A673 (cell line): ENCODE results near the gene PCTP. TPM values are rescaled to one million over a fixed set of nuclear protein-coding genes. Genes with fewer than 3 reads are reported as not detected.

Experiments
- BruUV-seq: library from RNA; stranded (reverse); fragments of 400-500 nt; replicated peaks from 2 replicates; lab custom pipeline; 2021; lab: Mats Ljungman, UMichigan
- CTCF ChIA-PET: fragments of 300-600 bp; sonication (Branson Sonifier 250); formaldehyde crosslinking; loops from one replicate; lab custom pipeline; 2022; ENCODE audit warnings: antibody characterized with exemption; lab: Charles Lee
- POLR2A ChIA-PET: fragments of 300-600 bp; sonication (Branson Sonifier 250); formaldehyde crosslinking; loops from one replicate; lab custom pipeline; 2022; ENCODE audit warnings: antibody characterized with exemption; ENCODE audit not compliant: low non-redundant PET; lab: Charles Lee
- DNase-seq: peaks from one replicate; pipeline ENCODE4 v3.0.0-alpha.2; 2015; ENCODE audit warnings: low spot score
- H3K27ac ChIP-seq: fragments of 200-600 bp; sonication (generic); 2 replicates; pipeline ENCODE4 v1.5.1; 2016; ENCODE audit warnings: mixed run types, low read depth, mild to moderate bottlenecking, mixed read lengths, antibody characterized with exemption, low read length; ENCODE audit not compliant: poor library complexity, severe bottlenecking
- H3K27me3 ChIP-seq: fragments of 200-600 bp; sonication (generic); replicated peaks from 2 replicates; pipeline ENCODE4 v1.6.1; 2017; ENCODE audit warnings: mixed run types, low read depth, mild to moderate bottlenecking, mixed read lengths, antibody characterized with exemption, low read length; ENCODE audit not compliant: insufficient read depth, poor library complexity
- H3K36me3 ChIP-seq: fragments of 200-600 bp; sonication (generic); 2 replicates; pipeline ENCODE4 v1.6.1; 2016; ENCODE audit warnings: mixed run types, mild to moderate bottlenecking, mixed read lengths, antibody characterized with exemption, low read length; ENCODE audit not compliant: insufficient read depth, poor library complexity, severe bottlenecking
- H3K4me1 ChIP-seq: fragments of 200-600 bp; sonication (generic); 2 replicates; pipeline ENCODE4 v1.6.1; 2017; ENCODE audit warnings: mixed run types, mild to moderate bottlenecking, mixed read lengths, antibody characterized with exemption, low read length; ENCODE audit not compliant: insufficient read depth, poor library complexity, severe bottlenecking
- H3K4me3 ChIP-seq: fragments of 200-600 bp; sonication (generic); 2 replicates; pipeline ENCODE4 v1.5.1; 2016; ENCODE audit warnings: low read depth, mixed run types, mild to moderate bottlenecking, mixed read lengths, low read length; ENCODE audit not compliant: poor library complexity, severe bottlenecking
- H3K9me3 ChIP-seq: fragments of 200-600 bp; sonication (generic); 2 replicates; pipeline ENCODE4 v1.6.1; 2016; ENCODE audit warnings: mixed run types, low read depth, mild to moderate bottlenecking, mixed read lengths, antibody characterized with exemption, low read length; ENCODE audit not compliant: poor library complexity, severe bottlenecking
- CTCF ChIP-seq: fragments of 300-800, 200-600 bp; sonication (generic); conservative IDR thresholded peaks from 2 replicates; pipeline ENCODE4 v1.5.1; 2017; ENCODE audit warnings: low read depth, mild to moderate bottlenecking, antibody characterized with exemption, low read length, moderate library complexity, mixed read lengths
- EZH2 ChIP-seq: fragments of 200-600 bp; sonication (generic); IDR thresholded peaks from 2 replicates; pipeline ENCODE4 v1.6.1; 2017; ENCODE audit warnings: borderline replicate concordance, low read depth, mild to moderate bottlenecking, mixed read lengths, antibody characterized with exemption, low read length; ENCODE audit not compliant: poor library complexity, severe bottlenecking
- intact Hi-C: fragments of 100-400 bp; cut with micrococcal nuclease; formaldehyde crosslinking; loops from one replicate; pipeline ENCODE4 v1.10.0; 2022; ENCODE audit not compliant: unreplicated experiment
- total RNA-seq: library from RNA; stranded (reverse); gene quantifications from 2 replicates; pipeline ENCODE4 v1.2.3, GENCODE V29; 2021

Gene PCTP
- total RNA-seq, 1 experiment from 2014 or later = 6.4 TPM

- Histone ChIP-seq H3K36me3 (no peaks in the 10 kb centered on the region), H3K4me1 (peaks cover 37% of the 10 kb centered on the region), H3K27ac (no peak overlapping the region), H3K4me3 (no peak overlapping the region), H3K27me3 (no peaks in the 10 kb centered on the region), H3K9me3 (peaks cover 3% of the 10 kb centered on the region)
- TF ChIP-seq EZH2 (no peak), CTCF (no peak)
- BruUV-seq = no TSS peak
- CTCF ChIA-PET = no interaction called here
- DNase-seq = no peak
- POLR2A ChIA-PET = no interaction called here
- intact Hi-C loops = no loop called here
Measured at GRCh38 chr17:55705847-55706246, 45.0 kb upstream of the PCTP start.

DNA sequence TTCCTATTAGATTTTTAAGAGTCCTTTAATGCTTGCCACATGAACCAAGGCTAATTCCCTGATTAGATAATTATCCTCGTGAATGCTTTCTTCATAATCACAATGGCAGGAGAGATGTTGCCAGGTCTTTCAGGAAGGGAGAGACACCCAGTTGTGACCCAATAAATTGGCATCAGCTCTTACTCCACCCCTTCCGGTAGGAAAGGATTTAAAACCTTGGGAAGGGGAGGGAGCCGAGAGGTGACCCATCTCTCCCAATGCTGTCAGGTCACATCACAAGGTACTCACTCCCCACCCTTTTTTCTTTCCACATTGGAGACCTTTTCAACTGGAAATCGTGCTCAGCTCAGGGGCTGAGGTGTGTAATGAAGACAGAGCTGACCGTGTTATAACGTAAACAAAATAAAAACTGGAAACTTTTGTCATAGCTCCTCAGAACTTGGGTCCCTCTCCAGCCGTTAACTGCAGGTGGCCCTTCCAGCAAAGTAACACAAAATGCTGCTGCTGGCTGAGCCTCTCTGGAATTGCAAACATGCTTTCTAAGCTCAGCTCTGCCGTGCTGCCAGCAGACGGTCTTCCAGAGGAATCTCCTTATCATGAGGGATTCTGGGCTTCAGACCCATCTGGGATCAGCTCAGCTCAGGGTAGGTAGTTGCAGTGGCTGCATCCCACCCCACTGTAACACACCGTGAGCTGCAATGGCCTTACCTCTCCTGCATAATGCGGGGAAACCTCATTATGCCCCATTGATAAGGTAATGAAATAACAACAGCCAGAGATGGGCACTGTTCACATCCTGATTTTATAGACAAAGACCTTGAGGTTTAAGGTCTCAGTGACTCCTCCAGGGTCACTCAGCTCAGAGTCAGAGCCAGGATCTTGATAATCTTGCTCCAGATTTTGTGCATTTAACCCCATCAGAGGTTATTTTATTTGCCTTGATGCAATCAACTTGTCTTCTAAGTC, 43.8 kb upstream of the PCTP start:
- no TSS peak for BruUV-seq
- POLR2A ChIA-PET = no interaction called here

More for the DNA sequence above, 43.8 kb upstream of the PCTP start:
- CTCF ChIA-PET = no interaction called here
- Histone ChIP-seq H3K27ac (peak overlapping the region; percentile 43), H3K4me1 (peaks cover 43% of the 10 kb centered on the region), H3K27me3 (no peaks in the 10 kb centered on the region), H3K36me3 (no peaks in the 10 kb centered on the region), H3K9me3 (no peaks in the 10 kb centered on the region), H3K4me3 (no peak overlapping the region)
- peak; percentile 82 for DNase-seq
- TF ChIP-seq CTCF = no peak
- TF ChIP-seq EZH2 = no peak
- intact Hi-C loops = no loop called here
